ENCODE results near the gene RPL36.

- TF ChIP-seq MBD1 (CRISPR knock-in tag; IDR thresholded peaks at IDR 0.05), result no peak
- TF ChIP-seq GABPA (tag; conservative IDR thresholded peaks at IDR 0.05; ENCODE audit: low read depth), result no peak
- no peak for TF ChIP-seq ZEB2 (IDR thresholded peaks at IDR 0.05)
- TF ChIP-seq CTCF (IDR thresholded peaks at IDR 0.05 in 2 of 3, conservative IDR thresholded peaks at IDR 0.05 in 1 of 3; ENCODE audit: insufficient read depth in 2 of 3, low read depth in 1 of 3, low read length in 3 of 3), result no peak
- no peak for TF ChIP-seq CREM (IDR thresholded peaks at IDR 0.05; ENCODE audit: low read depth)
- no peak for TF ChIP-seq POU5F1 (IDR thresholded peaks at IDR 0.05; ENCODE audit: borderline replicate concordance, low read depth, low read length, partially characterized antibody)
- no peak for TF ChIP-seq E2F5 (CRISPR knock-in tag; IDR thresholded peaks at IDR 0.05)
- no peak for TF ChIP-seq BHLHE40 (IDR thresholded peaks at IDR 0.05; ENCODE audit: low read length)
These were observed 48.9 kb upstream of the RPL36 start for GRCh38 chr19:5641171-5641570.

All from K562 (cell line).